Measurements from ENCODE around the gene PPP1R8.

PPP1R8 gene

GRCh38 chr1:27872802-27873551 lies 42.4 kb downstream of the PPP1R8 start:
- DNase-seq: peak; percentile 21 to 33

GRCh38 chr1:27873671-27874384 lies 43.2 kb downstream of the PPP1R8 start:
- no peak for DNase-seq

GRCh38 chr1:27876341-27877114 lies 45.9 kb downstream of the PPP1R8 start:
- DNase-seq: no peak

GRCh38 chr1:27877115-27877416 lies 46.5 kb downstream of the PPP1R8 start:
- DNase-seq: no peak

- DNase-seq: no peak
These were observed 47.5 kb downstream of the PPP1R8 start for GRCh38 chr1:27878039-27878438.

GRCh38 chr1:27878787-27879335 lies 48.3 kb downstream of the PPP1R8 start:
- DNase-seq: no peak

- no peak for DNase-seq
These were observed 48.9 kb downstream of the PPP1R8 start for GRCh38 chr1:27879374-27880082.

- no peak for DNase-seq
These were observed 51.9 kb downstream of the PPP1R8 start for GRCh38 chr1:27882543-27882903.

GRCh38 chr1:27883536-27883935 lies 53.0 kb downstream of the PPP1R8 start:
- DNase-seq: no peak

GRCh38 chr1:27884006-27884954 lies 53.7 kb downstream of the PPP1R8 start:
- DNase-seq: no peak

- no peak for DNase-seq
These were observed 54.5 kb downstream of the PPP1R8 start for GRCh38 chr1:27885114-27885528.

GRCh38 chr1:27885621-27886352 lies 55.2 kb downstream of the PPP1R8 start:
- no peak for DNase-seq

GRCh38 chr1:27886353-27886679 lies 55.7 kb downstream of the PPP1R8 start:
- DNase-seq: no peak

- DNase-seq: no peak
These were observed 56.2 kb downstream of the PPP1R8 start for GRCh38 chr1:27886744-27887143.

GRCh38 chr1:27887215-27888021 lies 56.8 kb downstream of the PPP1R8 start:
- DNase-seq: peak in 1 of 2 donors; percentile 35

GRCh38 chr1:27889506-27889905 lies 58.9 kb downstream of the PPP1R8 start:
- DNase-seq: no peak

- peak in 1 of 2 donors; percentile 33 for DNase-seq
These were observed 60.8 kb downstream of the PPP1R8 start for GRCh38 chr1:27891196-27891889.

GRCh38 chr1:27894521-27894920 lies 63.9 kb downstream of the PPP1R8 start:
- no peak for DNase-seq
